GM18508 (cell line): Measurements from ENCODE around the gene GAS6.
"Not testable (repeated sequence)": the region's sequence is repeated elsewhere in the genome, so short reads cannot be mapped to it uniquely, and the experiment has no call there.

Experiments used
- ATAC-seq: cut with Tn5 transposase; IDR thresholded peaks from one replicate; pipeline ENCODE4 v1.9.1; 2021; ENCODE audit warnings: moderate number of reproducible peaks; ENCODE audit not compliant: insufficient read depth, unreplicated experiment

The GAS6 gene

GRCh38 chr13:113863524-113864272, at the start of gene GAS6:
Gene GAS6, minus strand, starts transcription at chr13:113864076. Its CDS starts 156 bp downstream, at chr13:113863920.
- ATAC-seq, result no peak

- not testable (repeated sequence) for ATAC-seq
Observed at GRCh38 chr13:113913408-113913807, 49.5 kb upstream of the GAS6 start.

- ATAC-seq, result no peak
Observed at GRCh38 chr13:113912596-113912995, 48.7 kb upstream of the GAS6 start.

GRCh38 chr13:113907635-113908617, 44.0 kb upstream of the GAS6 start:
- ATAC-seq, result no peak

GRCh38 chr13:113906571-113906970, 42.7 kb upstream of the GAS6 start:
- ATAC-seq, result no peak

- ATAC-seq, result no peak
Observed at GRCh38 chr13:113905942-113906341, 42.1 kb upstream of the GAS6 start.

GRCh38 chr13:113905018-113905417, 41.1 kb upstream of the GAS6 start:
- ATAC-seq, result no peak

- ATAC-seq, result no peak
Observed at GRCh38 chr13:113904411-113904810, 40.5 kb upstream of the GAS6 start.

GRCh38 chr13:113903912-113904311, 40.0 kb upstream of the GAS6 start:
- no peak for ATAC-seq

- ATAC-seq, result no peak
Observed at GRCh38 chr13:113902986-113903775, 39.3 kb upstream of the GAS6 start.

GRCh38 chr13:113902481-113902880, 38.6 kb upstream of the GAS6 start:
- ATAC-seq, result no peak

GRCh38 chr13:113901642-113902041, 37.8 kb upstream of the GAS6 start:
- ATAC-seq, result no peak

GRCh38 chr13:113901231-113901630, 37.4 kb upstream of the GAS6 start:
- no peak for ATAC-seq

GRCh38 chr13:113900646-113901045, 36.8 kb upstream of the GAS6 start:
- ATAC-seq, result no peak

GRCh38 chr13:113898391-113898790, 34.5 kb upstream of the GAS6 start:
- no peak for ATAC-seq

- ATAC-seq, result no peak
Observed at GRCh38 chr13:113897966-113898365, 34.1 kb upstream of the GAS6 start.

GRCh38 chr13:113897161-113897560, 33.3 kb upstream of the GAS6 start:
- ATAC-seq, result no peak

- no peak for ATAC-seq
Observed at GRCh38 chr13:113895436-113895835, 31.6 kb upstream of the GAS6 start.

GRCh38 chr13:113890774-113891480, 27.1 kb upstream of the GAS6 start:
- no peak for ATAC-seq

GRCh38 chr13:113889467-113889866, 25.6 kb upstream of the GAS6 start:
- ATAC-seq, result no peak
